HG03103 (cell line): ENCODE measurements around the gene HSPH1.
A peak's percentile ranks its signal among the peaks of the same experiment; 100 is the strongest.
"Not testable (repeated sequence)": the region's sequence is repeated elsewhere in the genome, so short reads cannot be mapped to it uniquely, and the experiment has no call there.

Experiments used
- ATAC-seq: cut with Tn5 transposase; IDR thresholded peaks from one replicate; pipeline ENCODE4 v1.9.1; 2021; ENCODE audit warnings: low read depth; ENCODE audit not compliant: unreplicated experiment

HSPH1 gene

DNA sequence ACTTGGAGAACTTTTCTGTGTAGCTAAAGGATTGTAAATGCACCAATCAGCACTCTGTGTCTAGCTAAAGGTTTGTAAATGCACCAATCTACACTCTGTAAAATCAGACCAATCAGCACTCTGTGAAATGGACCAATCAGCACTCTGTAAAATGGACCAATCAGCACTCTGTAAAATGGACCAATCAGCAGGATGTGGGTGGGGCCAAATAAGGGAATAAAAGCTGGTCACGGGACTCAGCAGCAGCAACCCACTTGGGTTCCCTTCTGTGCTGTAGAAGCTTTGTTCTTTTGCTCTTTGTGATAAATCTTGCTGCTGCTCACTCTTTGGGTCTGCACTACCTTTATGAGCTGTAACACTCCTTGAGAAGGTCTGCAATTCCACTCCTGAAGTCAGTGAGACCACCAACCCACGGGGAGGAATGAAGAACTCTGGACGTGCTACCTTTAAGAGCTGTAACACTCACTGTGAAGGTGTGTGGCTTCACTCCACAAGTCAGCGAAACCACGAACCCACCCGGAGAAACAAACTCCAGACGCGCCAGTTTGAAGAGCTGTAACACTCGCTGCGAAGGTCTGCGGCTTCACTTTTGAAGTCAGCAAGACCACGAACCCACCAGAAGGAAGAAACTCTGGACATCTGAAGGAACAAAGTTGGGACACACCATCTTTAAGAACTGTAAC lies 16.2 kb upstream of the HSPH1 start:
- not testable (repeated sequence) for ATAC-seq

DNA sequence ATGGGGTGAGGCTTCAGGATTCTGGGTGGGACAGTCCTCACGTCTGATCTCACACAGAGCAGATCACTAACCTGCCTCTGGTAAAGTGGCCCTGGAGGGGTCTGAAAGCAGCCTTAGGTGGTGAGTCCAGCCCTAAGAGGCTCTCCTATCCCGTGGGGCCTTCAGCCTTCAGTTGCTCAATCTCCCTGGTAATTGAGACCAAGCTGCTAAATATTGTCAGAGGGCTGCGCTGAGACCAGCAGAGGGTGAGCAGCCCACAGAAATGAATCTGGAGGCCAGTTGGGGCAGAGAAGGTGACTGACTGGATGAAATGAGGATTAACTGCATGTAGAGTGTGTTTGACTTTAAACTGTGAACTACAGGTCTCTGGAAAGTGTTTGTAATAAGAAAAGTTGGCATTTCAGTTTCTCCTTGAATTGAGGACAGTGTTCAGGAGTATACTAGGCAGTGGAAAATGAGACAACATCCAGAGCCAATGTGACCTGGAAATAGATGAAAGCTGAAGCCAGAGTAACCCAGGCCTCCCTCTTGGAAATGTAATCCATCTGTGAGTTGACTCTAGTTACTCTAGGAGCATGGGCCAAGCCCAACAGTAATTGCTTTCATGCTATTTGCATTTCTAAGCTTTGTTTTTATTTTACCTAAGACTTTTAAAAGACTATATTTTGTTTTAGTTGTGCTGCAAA lies 14.3 kb upstream of the HSPH1 start:
- ATAC-seq, result no peak

DNA sequence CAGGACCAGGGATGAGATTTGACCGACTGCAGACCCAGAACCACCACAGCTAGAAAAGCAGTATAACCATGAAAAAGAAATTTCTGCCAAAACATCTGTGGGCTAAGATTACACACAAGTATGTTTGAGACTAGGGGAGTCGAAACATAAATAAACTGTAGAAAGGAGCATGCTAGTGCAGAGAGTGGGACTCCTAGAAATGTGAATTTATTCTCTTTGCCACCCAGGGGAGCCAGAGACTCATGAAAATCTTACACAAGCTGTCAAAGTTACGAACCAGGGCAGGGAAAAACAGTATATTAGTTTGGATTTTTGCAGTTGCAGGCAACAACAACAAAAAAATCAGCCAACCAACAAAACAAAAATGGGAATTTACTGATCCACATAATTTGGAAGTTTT lies 12.3 kb upstream of the HSPH1 start:
- ATAC-seq, result no peak

- no peak for ATAC-seq
Measured at GRCh38 chr13:31172535-31172934, 10.8 kb upstream of the HSPH1 start.

DNA sequence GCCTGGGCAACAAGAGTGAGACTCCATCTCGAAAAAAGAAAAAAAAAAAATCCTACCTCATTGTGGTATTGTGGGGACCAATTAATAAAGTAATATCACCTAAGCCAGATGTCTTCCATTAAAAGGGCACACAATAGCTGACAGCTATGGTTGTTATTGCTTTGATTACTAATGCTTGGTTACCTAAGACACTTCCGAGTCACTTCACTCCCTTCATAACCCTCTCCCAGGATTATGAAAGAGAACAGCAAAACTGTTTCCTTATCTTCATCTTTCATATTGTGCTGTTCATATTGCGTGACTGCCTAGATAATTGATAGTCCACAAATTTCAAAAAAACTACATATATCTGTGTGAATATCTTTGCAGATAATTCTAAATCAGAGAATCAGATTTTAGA lies 10.3 kb upstream of the HSPH1 start:
- ATAC-seq, result no peak

GRCh38 chr13:31168736-31169135 lies 7.0 kb upstream of the HSPH1 start:
- no peak for ATAC-seq

GRCh38 chr13:31168166-31168565 lies 6.5 kb upstream of the HSPH1 start:
- ATAC-seq, result peak; percentile 51

DNA sequence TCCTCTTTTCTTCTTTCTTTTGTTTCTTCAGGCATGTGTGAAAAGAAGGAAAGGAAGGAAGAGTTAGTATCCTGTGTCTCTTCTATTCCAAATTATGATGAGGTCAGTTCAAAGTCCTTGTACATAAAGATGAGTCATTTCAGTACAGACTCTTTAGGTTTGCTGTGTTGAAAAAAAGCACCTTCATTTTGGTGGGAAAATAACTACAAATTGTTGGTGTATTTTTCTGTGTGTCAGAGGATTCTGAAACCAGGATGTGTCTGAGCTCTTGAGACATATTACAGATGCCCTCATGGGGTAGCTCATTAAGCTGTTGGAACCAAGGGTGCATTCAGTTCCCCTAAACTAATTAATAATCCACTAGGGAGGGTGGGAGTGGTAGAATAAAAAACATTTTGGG lies 5.8 kb upstream of the HSPH1 start:
- ATAC-seq, result no peak

- no peak for ATAC-seq
Measured at GRCh38 chr13:31166591-31166990, 4.9 kb upstream of the HSPH1 start.

- peak; percentile 74 for ATAC-seq
Measured at GRCh38 chr13:31162151-31163008, 676 bp upstream of the HSPH1 start.

GRCh38 chr13:31160857-31161556 lies 697 bp downstream of the HSPH1 start:
- ATAC-seq, result peak; percentile 25

DNA sequence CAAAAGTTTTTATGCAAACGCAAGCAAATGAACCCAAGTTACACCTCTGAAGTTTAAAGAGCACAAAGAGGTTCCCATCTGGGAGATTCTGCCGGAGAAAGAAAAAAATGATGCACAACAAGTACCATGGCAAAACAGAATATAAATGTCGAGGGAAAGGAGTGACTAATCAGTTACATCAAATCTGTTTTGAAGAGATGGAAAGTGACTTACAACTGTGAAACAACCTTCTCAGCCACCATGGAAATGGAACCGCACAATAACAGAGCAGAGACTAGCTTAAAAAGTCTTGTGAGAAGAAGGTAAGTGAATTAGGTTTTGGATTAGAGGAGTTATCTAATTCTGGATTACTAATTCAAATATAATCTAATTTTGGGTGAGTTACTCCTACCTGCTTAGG lies 2.4 kb downstream of the HSPH1 start:
- no peak for ATAC-seq

- ATAC-seq, result no peak
Measured at GRCh38 chr13:31154939-31155338, 6.8 kb downstream of the HSPH1 start.

- ATAC-seq, result no peak
Measured at GRCh38 chr13:31151837-31152236, 9.9 kb downstream of the HSPH1 start.

DNA sequence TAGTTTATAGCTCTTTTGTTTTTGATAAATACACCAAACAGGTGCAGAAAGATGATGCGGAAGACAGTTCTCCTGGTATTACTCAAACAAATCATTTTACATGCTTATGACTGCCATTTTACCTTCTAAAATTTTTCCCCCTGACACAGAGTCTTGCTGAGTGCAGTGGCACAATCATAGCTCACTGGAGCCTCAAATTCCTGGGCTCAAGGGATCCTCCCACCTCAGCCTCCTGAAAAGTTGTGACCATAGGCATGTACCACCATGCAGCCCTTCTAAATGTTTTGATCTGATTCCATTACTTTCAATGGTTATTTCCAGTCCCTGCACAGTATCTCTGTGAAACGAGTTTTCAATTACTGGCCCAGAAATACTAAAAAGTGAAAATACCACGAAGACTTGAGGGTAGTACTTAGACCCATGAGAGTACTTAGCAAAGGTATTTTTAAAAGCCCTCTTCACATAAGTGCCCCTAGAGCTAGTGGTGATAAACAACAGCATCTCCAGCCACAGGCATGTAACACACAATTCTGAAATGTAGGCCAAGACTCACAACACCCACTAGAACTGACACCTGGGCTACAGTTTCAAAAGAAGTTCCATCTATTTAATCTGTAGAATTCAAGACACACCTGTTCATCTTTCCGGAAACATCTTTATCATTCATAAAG lies 11.3 kb downstream of the HSPH1 start:
- no peak for ATAC-seq

- no peak for ATAC-seq
Measured at GRCh38 chr13:31149604-31150003, 12.1 kb downstream of the HSPH1 start.

- ATAC-seq, result no peak
Measured at GRCh38 chr13:31145417-31145816, 16.3 kb downstream of the HSPH1 start.

DNA sequence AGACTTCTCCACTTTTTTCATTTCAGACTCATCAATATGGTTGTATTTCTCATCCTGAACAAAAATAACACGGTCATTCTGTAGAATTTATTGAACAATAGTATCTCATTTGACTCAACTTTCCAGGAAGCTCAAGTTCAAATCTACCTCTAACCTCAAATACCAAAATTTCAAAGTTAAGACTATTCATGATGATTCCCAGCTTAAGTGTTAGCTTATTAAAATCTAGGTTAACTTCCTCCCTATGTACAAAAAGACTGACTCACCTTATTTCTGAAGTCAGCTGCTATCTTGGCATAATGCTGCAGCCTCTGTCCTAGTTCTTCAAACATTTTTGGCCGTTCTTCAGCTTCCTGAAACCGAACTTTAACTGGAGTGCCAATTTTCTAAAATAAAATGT lies 23.2 kb downstream of the HSPH1 start:
- ATAC-seq, result no peak

- ATAC-seq, result no peak
Measured at GRCh38 chr13:31136724-31137123, 25.0 kb downstream of the HSPH1 start.

DNA sequence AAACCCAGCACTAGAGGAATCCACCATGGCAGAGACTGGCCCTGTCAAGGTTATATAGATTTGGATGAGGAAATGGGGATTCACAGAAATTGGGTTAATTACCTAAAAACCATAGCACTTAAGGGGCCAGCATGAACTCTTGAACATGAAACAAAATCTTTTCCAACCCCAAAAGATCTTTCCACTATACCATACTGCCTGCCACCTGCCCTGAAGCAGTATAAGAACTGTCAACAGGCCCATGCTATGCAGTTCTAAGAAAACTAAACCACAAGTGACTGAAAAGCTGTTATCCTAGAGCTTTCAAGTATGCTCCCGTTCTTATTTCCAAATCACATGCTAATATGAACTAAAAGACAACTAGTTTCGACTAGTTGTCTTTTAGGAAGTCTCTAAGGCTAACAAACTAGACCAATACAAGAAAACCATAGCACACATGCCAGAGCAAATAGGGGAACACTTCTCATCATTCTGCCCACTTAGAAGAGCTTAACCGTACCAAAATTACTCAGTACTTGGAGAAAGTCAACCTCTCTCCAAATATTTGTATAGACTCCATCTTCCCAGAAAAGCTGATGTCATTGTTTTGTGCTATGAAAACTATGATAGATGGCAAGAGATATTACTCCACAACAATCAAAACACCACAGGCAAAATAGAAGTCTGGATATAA lies 27.5 kb downstream of the HSPH1 start:
- ATAC-seq, result no peak
